GM18858 (cell line): Measurements from ENCODE around the gene CC2D1A.
"Not testable (repeated sequence)": the region's sequence is repeated elsewhere in the genome, so short reads cannot be mapped to it uniquely, and the experiment has no call there.

ENCODE experiments used
- ATAC-seq: cut with Tn5 transposase; IDR thresholded peaks from one replicate; pipeline ENCODE4 v1.9.1; 2021; ENCODE audit not compliant: unreplicated experiment

Gene CC2D1A

DNA sequence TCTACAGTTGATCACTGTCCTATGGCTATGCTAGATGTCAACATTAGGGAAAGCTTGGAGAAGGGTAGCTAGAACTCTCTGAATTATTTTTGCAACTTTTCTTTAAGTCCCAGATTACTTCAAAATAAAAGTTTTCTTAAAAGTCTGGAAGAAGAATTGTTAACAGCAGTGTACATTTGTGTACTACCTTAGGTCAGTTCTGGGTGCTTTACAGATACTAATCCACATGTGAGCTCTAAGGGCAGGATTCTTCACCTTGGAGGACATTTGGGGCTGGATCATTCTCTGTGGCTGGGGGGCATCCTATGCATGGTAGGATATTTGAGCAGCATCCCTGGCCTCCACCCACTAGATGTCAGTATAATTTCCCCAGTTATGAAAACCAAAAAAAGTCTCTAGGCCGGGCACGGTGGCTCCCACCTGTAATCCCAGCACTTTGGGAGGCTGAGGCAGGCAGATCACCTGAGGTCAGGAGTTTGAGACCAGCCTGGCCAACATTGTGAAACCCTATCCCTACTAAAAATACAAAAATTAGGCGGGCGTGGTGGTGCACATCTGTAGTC, 2.9 kb upstream of the CC2D1A start:
- no peak for ATAC-seq

DNA sequence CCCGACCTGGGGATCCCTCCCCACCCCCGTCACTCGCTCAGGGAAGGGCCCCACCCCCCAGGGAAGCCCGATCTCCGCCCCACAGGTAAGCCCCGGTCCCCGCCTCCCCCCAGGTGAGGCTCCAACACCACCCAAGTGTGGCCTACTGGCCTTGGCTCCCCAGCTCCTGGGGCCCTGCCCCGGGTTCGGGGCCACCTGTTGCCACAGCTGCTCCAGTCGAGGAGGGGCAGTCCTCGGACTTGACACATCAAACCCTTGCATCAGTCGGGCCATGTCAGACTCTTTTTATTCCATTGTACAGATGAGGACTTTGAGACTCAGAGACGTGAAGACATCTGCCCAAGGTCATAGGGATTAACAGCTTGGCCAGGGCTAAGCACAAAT, 512 bp downstream of the CC2D1A start:
- ATAC-seq = no peak

DNA sequence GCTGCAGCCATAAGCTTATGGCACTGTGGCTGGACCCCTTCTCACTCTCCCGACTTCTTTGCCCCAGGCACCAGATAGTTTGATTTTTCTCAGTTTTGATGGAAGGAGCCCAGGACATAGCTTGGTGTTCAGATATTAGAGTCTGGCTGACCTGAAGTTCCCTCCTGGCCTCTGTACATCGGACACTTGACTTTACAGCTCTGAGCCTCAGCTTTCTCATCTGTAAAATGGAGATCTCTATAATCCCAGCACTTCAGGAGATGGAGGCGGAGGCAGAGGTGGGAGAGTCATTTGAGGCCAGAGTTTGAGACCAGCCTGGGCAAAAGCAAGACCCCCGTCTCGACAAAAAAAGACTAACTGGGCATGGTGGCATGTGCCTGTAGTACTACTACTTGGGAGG, 909 bp downstream of the CC2D1A start:
- ATAC-seq = no peak

DNA sequence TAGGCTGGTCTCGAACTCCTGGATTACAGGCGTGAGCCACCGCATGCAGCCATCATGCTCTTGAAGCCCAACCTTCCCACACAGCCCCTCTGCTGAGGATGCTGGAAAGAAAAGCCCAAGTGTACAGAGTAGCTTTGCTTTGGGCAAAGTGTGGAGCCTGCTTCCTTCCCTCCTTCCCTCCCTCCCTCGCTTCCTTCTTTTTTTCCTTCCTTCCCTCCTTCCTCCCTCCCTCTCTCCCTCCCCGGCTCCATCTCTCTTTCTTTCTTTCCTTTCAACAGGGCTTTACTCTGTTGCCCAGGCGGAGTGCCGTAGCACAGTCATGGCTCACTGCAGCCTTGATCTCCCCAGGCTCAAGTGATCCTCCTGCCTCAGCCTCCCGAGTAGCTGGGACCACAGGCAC, 2.7 kb downstream of the CC2D1A start:
- ATAC-seq = no peak

DNA sequence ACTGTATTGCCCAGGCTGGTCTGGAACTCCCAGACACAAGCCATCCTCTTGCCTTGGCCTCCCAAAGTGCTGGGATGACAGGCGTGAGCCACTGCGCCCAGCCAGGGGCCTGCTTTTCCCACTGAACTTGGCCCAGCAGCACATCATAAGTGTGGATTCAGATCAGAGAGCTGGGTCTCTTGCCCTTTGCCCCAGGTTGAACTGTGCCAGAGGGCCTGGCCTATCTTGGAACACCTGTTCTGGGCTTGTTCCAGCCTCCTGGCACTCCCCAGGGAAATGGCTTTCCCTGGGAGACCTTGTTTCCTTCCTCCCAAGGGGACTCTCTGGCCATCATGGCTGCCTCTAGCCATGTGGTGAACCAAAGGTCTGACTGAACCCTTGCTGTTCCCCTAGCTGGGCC, 3.4 kb downstream of the CC2D1A start:
- no peak for ATAC-seq

DNA sequence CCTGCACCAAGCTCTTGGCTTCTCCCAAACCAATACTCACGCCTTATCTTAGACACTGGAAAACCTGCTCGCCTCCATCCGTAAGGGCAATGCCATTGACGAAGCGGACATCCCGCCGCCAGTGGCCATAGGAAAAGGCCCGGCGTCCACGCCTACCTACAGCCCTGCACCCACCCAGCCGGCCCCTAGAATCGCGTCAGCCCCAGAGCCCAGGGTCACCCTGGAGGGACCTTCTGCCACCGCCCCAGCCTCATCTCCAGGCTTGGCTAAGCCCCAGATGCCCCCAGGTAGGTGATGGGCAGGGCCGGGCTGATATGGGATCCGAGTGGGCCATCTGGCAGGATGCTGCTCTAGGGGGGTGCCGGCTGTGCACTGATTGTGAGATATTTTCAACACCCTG, 7.4 kb downstream of the CC2D1A start:
- no peak for ATAC-seq

DNA sequence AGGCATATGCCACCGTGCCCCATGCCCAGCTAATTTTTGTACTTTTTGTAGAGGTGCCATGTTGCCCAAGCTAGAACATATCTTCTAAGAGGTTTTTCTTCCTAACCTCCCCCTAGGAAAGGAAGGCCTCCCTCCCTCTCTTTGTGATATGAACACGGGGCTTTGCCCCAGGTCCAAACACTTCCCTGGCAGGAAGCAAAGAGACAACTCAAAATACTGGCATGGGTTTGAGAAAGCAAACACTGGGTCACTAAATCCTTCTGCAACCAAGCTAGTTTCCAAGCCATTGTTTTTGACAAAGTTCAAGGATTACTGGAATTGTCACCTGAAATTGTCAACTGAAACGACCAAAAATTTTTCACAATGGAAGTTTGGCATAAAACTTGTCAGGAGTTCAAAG, 8.8 kb downstream of the CC2D1A start:
- ATAC-seq = no peak

DNA sequence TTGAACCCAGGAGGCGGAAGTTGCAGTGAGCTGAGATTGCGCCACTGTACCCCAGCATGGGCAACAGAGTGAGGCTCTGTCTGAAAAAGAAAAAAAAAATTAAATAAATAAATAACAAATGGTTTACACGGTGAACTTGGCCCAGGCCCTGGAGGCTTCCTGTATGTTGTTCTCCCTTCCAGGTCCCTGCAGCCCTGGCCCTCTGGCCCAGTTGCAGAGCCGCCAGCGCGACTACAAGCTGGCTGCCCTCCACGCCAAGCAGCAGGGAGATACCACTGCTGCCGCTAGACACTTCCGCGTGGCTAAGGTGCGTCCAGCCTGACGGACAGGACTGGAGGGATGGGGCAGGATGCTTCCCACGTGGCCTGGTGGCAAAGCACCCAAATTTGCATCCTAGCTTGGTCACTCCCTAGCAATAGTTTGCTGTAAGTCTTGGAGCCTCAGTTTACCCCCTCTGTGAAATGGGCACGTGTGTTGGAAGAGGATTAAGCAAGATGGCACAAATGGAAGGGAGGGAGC, 11.9 kb downstream of the CC2D1A start:
- no peak for ATAC-seq

DNA sequence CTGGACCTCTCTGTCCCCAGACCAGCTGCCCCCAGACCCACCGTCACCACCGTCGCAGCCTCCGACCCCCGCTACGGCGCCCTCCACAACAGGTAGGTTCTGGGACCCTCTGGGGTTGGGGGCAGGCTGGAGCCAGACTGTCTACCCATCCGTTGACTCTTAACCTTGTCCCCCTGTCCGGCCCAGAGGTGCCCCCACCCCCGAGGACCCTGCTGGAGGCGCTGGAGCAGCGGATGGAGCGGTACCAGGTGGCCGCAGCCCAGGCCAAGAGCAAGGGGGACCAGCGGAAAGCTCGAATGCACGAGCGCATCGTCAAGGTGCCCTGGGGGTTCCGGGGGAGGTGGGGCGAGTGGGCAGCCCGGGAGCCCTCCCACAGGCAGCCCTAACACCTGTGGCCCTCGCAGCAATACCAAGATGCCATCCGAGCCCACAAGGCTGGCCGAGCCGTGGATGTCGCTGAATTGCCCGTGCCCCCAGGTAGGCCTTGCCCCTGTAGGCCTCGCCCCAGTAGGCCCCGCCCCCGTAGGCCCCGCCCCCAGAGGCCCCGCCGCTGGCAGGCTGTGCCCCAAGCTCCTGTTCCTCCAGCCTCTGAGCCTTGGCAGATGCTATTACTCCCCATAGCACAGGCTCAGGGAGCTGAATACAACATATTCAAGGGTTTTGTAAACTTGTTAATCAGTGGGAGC, 12.9 kb downstream of the CC2D1A start:
- ATAC-seq = no peak

DNA sequence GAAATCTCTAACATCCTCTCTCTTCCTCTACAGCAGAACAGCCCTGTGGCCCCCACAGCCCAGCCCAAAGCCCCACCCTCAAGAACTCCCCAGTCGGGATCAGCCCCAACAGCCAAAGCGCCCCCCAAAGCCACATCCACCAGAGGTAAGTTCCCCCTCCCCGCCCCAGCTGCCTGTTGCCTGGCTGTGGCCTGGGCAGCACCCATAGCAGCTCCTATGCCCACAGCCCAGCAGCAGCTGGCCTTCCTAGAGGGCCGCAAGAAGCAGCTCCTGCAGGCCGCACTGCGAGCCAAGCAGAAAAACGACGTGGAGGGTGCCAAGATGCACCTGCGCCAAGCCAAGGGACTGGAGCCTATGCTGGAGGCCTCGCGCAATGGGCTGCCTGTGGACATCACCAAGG, 14.5 kb downstream of the CC2D1A start:
- ATAC-seq = no peak

DNA sequence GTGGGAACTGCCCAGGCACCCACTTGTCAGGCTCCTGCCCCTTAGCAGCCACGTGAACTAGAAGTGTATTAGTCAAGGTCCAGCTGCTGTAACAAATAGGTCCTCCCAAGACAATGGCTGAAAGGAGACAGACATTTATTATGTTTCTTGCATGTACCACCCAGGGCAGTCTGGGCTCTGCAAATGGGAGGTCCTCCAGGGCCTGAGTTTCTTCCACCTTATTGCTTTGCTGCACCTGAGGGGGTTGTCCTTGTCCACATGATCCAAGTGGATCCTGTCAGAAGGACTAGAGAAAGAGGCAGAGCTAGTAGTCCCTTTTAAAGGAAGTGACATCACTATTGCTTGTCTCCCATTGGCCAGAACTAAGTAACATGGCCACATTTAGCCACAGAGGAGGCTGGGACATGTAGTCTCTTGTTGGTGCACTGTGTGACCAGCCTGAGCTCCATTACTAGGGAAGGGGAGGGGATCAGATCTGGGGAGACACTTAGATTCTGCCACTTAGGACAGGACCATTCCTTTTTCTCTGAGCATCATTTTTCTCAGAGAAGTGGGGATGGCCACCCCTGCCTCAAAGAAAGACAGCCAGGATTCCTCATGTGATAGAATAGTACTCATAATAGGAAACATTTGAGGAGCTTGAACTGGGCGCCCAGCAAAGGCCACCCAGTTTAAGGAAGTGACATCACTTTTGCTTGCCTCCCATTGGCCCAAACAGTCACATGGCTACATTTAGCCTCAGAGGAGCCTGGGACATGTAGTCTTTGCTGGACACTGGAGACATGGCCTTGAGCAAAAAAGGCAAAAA, 15.1 kb downstream of the CC2D1A start:
- ATAC-seq = no peak

DNA sequence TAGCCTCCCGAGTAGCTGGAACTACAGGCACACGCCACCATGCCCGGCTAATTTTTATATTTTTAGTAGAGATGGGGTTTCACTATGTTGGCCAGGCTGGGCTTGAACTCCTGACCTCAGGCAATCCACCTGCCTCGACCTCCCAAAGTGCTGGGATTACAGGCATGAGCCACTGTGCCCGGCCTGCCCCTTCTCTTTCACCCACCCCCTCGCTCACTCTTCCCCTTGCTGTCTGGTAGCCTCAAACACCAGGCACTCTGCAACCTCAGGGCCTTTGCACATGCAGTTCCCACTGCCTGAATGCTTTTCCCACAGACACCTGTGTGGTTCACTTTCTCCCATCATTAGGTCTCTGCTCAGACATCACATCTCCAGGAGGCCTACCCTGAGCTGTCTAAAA, 16.1 kb downstream of the CC2D1A start:
- ATAC-seq = not testable (repeated sequence)

DNA sequence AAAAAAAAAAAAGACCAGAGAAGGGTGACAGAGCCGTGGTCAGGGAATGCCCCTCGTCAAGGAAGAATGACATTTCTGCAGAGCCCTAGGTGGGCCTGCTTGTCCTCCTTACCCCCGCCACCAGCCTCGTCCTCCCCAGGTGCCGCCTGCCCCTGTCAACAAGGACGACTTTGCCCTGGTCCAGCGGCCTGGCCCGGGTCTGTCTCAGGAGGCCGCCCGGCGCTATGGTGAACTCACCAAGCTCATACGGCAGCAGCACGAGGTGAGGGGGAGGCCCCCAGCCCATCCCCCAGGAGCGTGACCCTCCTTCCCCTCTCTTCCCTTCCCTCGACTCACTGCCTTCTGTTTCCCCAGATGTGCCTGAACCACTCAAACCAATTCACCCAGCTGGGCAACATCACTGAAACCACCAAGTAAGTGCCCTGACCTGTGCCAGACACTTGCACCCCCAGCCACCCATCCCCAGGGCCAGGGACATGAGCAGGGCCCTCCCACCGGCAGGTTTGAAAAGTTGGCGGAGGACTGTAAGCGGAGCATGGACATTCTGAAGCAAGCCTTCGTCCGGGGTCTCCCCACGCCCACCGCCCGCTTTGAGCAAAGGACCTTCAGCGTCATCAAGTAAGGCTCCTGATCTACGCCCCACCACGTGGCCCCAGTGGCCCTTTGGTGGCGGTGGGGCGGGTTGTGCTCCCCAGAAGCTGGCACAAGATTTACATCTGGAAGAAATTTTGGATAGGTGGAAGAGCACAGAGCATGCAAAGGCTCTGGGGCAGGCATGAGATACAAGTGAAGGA, 17.4 kb downstream of the CC2D1A start:
- ATAC-seq = no peak

DNA sequence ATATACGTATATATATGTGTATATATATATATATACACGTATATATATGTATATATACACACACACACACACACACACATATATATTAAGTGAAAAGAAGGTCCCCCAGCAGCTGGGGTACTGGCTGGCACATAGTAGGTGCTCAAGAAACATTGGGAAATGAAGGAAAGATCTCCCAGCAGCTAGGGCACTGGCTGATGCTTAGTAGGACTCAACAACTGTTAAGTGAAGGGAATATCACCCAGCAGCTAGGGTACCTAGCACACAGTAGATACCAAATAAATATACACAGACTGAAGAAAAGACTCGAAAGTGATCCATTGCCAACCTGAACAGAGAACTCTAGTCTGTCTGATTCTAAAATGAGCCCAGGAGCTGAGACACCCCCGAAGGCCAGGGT, 20.0 kb downstream of the CC2D1A start:
- ATAC-seq = no peak

DNA sequence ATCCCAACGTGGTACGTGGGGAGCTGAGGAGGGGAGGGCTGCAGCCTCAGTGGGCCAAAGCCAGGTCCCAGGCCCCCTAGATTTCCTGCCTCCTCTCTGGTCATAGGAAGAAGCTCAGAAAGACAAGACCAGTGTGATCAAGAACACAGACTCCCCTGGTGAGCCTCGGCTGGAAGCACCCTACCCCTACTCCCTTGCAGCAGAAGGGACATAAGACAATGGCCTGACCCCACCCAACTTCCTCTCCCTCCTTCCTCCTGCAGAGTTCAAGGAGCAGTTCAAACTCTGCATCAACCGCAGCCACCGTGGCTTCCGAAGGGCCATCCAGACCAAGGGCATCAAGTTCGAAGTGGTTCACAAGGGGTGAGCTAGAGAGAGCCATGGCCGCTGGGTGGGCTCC, 20.7 kb downstream of the CC2D1A start:
- no peak for ATAC-seq

DNA sequence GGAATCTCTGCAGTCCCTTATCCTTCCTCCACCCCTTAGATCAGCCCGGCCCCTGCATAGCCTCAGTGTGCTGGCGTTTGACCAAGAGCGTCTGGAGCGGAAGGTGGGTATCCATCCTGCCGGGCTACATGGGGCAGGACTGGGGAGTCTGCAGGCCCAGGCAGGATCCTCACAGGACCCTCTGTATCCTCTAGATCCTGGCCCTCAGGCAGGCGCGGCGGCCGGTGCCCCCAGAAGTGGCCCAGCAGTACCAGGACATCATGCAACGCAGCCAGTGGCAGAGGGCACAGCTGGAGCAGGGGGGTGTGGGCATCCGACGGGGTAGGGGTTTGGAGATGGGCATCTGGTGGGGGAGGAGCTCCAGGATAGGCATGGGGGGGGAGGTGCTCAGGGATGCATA, 23.3 kb downstream of the CC2D1A start:
- no peak for ATAC-seq

DNA sequence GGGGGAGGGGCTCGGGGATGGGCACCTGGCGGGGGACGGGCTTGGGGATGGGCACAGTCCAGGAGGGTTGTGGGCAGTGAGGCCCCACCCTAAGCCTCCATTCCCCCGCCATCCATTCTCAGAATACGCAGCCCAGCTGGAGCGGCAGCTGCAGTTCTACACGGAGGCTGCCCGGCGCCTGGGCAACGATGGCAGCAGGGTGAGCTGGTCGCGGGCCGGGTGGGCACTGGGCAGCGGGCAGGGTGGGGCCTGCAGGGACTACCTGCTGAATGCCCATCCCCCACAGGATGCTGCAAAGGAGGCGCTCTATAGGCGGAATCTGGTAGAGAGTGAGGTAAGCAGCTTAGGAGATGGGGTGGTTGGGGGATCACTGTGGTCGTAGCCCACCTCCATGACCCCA, 24.0 kb downstream of the CC2D1A start:
- no peak for ATAC-seq

DNA sequence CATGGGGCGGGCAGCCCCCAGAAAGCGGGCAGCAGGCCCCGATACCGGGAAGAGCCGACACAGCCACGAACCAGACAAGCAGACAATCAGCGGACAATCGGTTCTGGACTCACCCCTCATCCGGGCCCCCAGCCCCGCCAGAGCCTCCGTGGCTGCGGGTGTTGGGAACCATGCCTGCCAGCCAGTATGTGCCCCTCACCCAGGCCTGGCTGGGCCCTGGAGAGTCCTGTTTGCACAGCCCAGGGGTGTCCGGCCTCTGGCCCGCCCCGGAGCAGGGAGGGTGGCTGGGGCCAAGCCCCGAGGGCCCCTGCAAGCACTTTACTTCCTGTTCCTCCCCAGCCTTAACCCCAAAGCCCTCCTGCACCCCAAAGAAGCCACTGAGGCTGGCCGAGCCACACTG, 24.4 kb downstream of the CC2D1A start:
- no peak for ATAC-seq

DNA sequence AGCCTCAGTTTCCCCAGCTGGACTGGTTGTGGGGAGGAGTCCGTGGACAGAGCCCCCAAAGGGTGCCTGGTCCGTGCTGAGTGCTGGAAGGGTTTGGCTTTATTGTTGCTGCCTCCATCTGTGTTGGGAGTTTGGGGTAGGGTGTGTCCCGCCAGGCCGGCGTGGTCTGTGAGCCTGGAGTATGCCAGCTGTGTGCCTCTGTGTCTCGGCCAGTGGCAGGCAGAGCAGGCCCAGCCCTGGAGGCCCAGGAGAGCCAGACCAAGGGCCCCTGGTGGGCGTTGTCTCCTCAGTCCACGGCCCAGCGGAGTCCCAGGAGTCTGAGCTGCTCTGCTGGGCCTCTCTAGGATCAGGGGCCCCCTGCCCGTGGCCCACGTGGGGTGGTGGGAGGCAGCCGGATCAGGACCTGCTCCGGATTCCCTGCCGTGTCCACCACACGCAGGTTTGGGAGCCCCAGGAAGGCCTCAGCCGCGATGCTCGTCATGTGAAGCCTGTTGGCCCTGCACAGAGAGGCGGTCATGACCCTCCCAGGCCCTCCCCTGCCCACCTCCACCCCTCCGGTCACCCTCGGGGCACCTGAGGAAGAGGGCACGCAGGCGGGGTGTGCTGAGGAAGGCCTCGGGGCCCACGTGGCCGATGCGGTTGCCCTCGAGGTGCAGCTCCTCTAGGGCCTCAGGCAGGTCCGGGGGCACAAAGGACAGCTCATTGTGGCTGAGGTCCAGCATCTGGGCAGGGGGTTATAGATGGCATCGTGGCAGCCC, 25.6 kb downstream of the CC2D1A start:
- ATAC-seq = no peak

DNA sequence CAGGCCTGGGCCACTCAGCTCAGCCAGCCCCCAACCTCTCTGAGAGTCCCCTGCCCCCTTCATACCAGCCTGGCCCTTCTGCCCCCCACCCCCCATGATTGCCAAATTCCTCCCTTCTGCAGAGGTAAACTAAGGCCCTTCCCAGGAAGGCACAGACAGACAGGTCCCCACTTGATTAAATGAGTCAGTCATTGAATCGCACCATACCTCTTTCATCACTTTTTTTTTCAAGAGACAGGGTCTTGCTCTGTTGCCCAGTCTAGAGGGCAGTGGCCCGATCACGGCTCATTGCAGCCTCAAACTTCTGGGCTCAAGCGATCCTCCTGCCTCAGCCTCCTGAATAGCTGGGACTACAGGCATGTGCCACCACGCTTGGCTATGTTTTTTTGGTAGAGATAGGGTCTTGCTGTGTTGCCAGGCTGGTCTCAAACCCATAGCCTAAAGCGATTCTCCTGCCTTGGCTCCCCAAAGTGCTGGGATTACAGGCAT, 26.2 kb downstream of the CC2D1A start:
- ATAC-seq = no peak
